Fibroblast of the aortic adventitia (primary cell): ENCODE data around the gene FDPS. TPM values are rescaled to one million over a fixed set of nuclear protein-coding genes. Genes with fewer than 3 reads are reported as not detected.

Experiments used
- DNase-seq: peaks from one replicate; pipeline ENCODE4 v3.0.0-alpha.2; 2010; ENCODE audit warnings: low read depth
- H3K4me3 ChIP-seq: 2 replicates; pipeline ENCODE4 v1.5.1; 2011; ENCODE audit warnings: low read depth, mild to moderate bottlenecking, control low read depth, low read length, moderate library complexity
- total RNA-seq: library from RNA; depleted of rRNA; stranded (reverse); fragments of >200 nt; gene quantifications from 2 replicates; pipeline ENCODE4 v1.2.3, GENCODE V29; 2012; ENCODE audit warnings: low replicate concordance
- TF ChIP-seq, protein P1 (sequence below): IDR thresholded peaks from 2 replicates; pipeline ENCODE4 v1.5.1; 2011; ENCODE audit warnings: mild to moderate bottlenecking, low read length, control low read depth, inconsistent platforms; ENCODE audit not compliant: insufficient read depth

The FDPS gene
- total RNA-seq, 1 donor: 153 TPM

DNA sequence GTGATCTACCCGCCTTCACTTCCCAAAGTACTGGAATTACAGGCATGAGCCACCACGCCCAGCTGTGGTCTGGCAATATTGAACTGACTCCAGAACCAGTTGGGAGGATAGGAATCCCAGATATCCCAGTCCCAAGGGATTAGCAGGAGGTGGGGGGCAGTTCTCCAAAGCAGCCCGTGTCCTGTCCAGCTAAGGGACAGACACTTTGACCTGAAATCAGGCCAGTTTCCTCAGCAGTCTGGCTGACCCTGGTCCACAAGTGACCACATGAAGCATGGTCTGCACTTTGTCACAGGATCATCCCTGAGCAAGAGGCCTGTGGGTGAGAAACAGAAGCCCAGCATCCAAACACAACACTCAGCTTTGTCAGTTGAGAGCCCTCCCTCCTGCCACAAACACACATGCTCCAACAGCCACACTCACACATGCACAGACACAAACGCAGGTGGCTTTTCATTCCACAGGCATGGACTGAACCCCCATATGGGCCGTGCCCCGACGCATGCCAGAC, 2.7 kb upstream of the FDPS start:
- H3K4me3 ChIP-seq: no peak overlapping the region
- TF ChIP-seq, protein P1, sequence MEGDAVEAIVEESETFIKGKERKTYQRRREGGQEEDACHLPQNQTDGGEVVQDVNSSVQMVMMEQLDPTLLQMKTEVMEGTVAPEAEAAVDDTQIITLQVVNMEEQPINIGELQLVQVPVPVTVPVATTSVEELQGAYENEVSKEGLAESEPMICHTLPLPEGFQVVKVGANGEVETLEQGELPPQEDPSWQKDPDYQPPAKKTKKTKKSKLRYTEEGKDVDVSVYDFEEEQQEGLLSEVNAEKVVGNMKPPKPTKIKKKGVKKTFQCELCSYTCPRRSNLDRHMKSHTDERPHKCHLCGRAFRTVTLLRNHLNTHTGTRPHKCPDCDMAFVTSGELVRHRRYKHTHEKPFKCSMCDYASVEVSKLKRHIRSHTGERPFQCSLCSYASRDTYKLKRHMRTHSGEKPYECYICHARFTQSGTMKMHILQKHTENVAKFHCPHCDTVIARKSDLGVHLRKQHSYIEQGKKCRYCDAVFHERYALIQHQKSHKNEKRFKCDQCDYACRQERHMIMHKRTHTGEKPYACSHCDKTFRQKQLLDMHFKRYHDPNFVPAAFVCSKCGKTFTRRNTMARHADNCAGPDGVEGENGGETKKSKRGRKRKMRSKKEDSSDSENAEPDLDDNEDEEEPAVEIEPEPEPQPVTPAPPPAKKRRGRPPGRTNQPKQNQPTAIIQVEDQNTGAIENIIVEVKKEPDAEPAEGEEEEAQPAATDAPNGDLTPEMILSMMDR: no peak
- DNase-seq: peak; percentile 69

DNA sequence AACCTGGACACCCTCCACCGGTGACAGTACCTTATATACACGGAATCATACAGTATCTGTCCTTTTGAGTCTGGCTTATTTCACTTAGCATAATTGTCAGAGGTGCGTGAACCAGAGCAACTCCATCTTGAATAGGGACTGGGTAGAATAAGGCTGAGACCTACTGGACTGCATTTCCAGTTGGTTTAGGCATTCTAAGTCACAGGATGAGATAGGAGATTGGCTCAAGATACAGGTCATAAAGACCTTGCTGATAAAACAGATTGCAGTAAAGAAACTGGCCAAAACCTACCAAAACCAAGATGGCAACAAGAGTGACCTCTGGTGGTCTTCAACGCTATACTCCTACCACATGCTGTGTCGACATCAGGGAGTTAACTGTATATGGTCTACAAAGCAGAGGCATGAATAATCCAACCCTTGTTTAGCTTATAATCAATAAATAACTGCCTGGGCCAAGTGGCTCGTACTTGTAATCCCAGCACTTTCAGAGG, 1.4 kb upstream of the FDPS start:
- TF ChIP-seq, protein P1: peak; percentile 51
- peak; percentile 73 for DNase-seq
- no peak overlapping the region for H3K4me3 ChIP-seq

DNA sequence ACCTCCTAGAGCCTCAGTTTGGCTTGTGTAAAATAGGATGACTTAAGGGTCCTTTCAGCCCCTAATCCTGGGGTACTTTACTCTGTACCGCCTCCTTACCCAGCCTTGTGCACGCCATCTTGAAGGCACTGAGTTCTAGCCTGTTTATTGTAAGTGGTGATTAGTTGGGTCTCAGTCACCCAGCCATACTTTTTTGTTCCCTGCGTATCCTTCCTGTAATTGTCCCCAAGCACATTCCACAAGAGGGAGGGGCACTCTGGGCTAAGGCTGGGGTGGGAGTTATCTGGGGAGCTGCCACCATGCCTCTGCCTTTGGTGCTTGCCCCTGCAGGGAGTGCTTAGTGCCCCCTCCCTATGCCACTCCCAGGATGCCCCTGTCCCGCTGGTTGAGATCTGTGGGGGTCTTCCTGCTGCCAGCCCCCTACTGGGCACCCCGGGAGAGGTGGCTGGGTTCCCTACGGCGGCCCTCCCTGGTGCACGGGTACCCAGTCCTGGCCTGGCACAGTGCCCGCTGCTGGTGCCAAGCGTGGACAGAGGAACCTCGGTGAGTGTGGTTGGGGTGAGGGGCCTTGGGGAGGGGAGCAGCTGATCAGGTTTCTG, 856 bp downstream of the FDPS start:
- no peak for DNase-seq
- TF ChIP-seq, protein P1: no peak
- H3K4me3 ChIP-seq: peak overlapping the region; percentile 92

DNA sequence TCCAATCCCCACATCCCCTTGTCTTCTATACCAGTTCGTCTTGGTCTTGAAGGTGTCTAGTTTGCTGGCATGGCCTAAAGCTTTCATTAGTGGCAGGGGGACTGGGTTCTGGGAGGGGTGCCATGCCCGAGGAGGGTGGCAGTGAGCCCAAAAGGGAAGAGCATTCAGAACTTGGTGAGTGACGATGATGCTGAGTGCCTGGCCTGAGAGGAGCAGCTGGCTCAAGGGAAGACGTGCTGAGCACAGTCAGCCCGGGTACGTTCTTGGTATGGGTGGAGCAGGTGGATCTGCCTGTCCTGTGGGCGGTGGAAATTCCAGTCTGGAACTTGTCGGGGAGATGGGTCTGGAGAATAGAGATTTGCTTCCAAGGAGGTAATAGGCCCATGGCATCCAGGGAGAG, 4.6 kb downstream of the FDPS start:
- no peak for DNase-seq
- no peak overlapping the region for H3K4me3 ChIP-seq
- TF ChIP-seq, protein P1: no peak

DNA sequence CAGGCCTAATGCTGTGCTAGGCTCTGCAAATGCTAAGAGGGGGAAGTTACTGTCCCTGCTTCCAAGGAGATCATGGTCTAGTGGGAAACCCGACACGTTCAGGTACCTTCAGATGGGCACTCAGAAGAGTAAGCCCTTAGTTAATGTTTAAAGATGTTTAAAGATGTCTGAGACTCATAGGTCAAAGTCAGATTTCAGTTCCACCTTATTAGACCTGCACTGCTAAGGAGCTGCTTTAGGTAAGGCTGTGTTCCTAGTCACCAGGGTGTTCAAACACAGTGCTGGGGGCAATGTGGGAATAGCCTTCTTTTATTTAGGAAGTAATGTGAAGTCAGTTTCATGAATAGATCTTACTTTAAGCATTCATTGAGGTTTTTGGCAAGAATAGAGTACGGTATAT, 8.3 kb downstream of the FDPS start:
- no peak for DNase-seq
- H3K4me3 ChIP-seq: no peak overlapping the region
- TF ChIP-seq, protein P1: no peak

DNA sequence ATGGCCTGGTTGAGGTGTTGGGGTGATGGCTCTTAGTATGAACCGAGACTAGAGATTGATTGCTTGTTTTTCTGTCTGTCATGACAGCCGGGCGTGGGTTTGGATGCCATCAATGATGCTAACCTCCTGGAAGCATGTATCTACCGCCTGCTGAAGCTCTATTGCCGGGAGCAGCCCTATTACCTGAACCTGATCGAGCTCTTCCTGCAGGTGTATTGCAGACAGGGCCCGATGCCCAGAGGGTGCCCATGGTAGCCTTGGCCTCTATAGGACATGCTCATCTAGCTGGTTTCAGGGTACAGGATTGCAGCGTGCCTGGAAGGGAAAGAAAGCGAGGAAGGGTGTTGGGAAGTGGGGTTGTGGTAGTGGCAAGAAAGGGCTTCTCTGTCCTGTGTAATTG, 9.4 kb downstream of the FDPS start:
- DNase-seq: no peak
- no peak overlapping the region for H3K4me3 ChIP-seq
- TF ChIP-seq, protein P1: no peak

DNA sequence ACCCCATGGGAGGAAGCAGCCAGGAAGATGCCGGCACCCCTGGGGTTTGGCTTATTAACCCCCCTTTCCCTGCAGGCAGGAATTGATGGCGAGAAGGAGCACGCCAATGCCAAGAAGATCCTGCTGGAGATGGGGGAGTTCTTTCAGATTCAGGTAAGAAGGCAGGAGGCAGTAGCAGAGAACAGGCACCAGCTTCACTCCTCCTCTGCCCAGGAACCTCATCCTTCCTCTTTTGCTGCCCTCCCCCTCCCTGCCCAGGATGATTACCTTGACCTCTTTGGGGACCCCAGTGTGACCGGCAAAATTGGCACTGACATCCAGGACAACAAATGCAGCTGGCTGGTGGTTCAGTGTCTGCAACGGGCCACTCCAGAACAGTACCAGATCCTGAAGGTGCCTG, 10.9 kb downstream of the FDPS start:
- TF ChIP-seq, protein P1: no peak
- no peak for DNase-seq
- no peak overlapping the region for H3K4me3 ChIP-seq
